Uterus (tissue), 4 donors: ENCODE data around the gene STARD7. TPM values are rescaled to one million over a fixed set of nuclear protein-coding genes. Genes with fewer than 3 reads are reported as not detected.

ENCODE experiments used
- DNase-seq, 2 donors: peaks; one replicate each; pipeline ENCODE4 v3.0.0-alpha.2; 2019 to 2020
- H3K27ac ChIP-seq, 2 donors: fragments of 200-600 bp; sonication (generic); 1 replicate in 1 of 2; 2 replicates in 1 of 2; pipeline ENCODE4 v1.5.1; 2016 to 2018
- H3K27me3 ChIP-seq, 2 donors: fragments of 200-600 bp; sonication (generic); one replicate each; pipeline ENCODE4 v1.5.1; 2018 to 2019; ENCODE audit warnings: control low read depth in 1 of 2
- H3K36me3 ChIP-seq, 2 donors: fragments of 200-600 bp; sonication (generic); one replicate each; pipeline ENCODE4 v1.5.1; 2019; ENCODE audit warnings: control low read depth in 1 of 2
- H3K4me1 ChIP-seq, 2 donors: fragments of 200-600 bp; sonication (generic); one replicate each; pipeline ENCODE4 v1.5.1; 2018 to 2019; ENCODE audit warnings: control low read depth in 1 of 2
- H3K4me3 ChIP-seq, 2 donors: fragments of 200-600 bp; sonication (generic); 1 replicate in 1 of 2; 2 replicates in 1 of 2; pipeline ENCODE4 v1.5.1; 2018 to 2019; ENCODE audit warnings: mild to moderate bottlenecking in 1 of 2
- H3K9me3 ChIP-seq, 2 donors: fragments of 200-600 bp; sonication (generic); one replicate each; pipeline ENCODE4 v1.5.1; 2019; ENCODE audit warnings: control low read depth in 1 of 2
- CTCF ChIP-seq, 4 experiments: fragments of 200-600 bp in 2 of 4; fragments of 450-650 bp in 2 of 4; sonication (generic) in 2 of 4; IDR thresholded peaks; one replicate each; pipeline ENCODE4 v1.5.1; 2016 to 2019; ENCODE audit warnings: antibody characterized with exemption in 4 of 4, mild to moderate bottlenecking in 2 of 4, moderate library complexity in 1 of 4
- POLR2A ChIP-seq, 2 donors: fragments of 450-650 bp; IDR thresholded peaks; one replicate each; pipeline ENCODE4 v1.6.1; 2016; ENCODE audit warnings: antibody characterized with exemption in 2 of 2, mild to moderate bottlenecking in 1 of 2, moderate library complexity in 1 of 2
- intact Hi-C: fragments of 100-400 bp; cut with DNase I; formaldehyde crosslinking; loops from one replicate; pipeline ENCODE4 v1.15.1; 2023; ENCODE audit warnings: low total_unique reads
- total RNA-seq, 4 donors: library from RNA; depleted of rRNA in 3 of 4; stranded (reverse); fragments of >200 nt in 3 of 4; gene quantifications; one replicate each; pipeline versions ENCODE4 v1.1.0 to v1.2.4, GENCODE V29; 2014 to 2023
- donor health status: DM: yes; HTN: yes; CAD: no.

The STARD7 gene
- total RNA-seq, 4 donors from 2014 or later = 53.5 to 128 (median 76.4) TPM

GRCh38 chr2:96218508-96219131 lies 10.0 kb upstream of the STARD7 start:
- no peaks in the 10 kb centered on the region for H3K9me3 ChIP-seq
- no peak overlapping the region for H3K4me3 ChIP-seq
- no peaks in the 10 kb centered on the region for H3K36me3 ChIP-seq
- TF ChIP-seq POLR2A (IDR thresholded peaks at IDR 0.05) (no peak), CTCF (IDR thresholded peaks at IDR 0.05) (no peak)
- no peak overlapping the region for H3K27ac ChIP-seq
- H3K27me3 ChIP-seq = no peaks in the 10 kb centered on the region
- intact Hi-C loops = no loop called here
- DNase-seq = no peak
- no peaks in the 10 kb centered on the region for H3K4me1 ChIP-seq

DNA sequence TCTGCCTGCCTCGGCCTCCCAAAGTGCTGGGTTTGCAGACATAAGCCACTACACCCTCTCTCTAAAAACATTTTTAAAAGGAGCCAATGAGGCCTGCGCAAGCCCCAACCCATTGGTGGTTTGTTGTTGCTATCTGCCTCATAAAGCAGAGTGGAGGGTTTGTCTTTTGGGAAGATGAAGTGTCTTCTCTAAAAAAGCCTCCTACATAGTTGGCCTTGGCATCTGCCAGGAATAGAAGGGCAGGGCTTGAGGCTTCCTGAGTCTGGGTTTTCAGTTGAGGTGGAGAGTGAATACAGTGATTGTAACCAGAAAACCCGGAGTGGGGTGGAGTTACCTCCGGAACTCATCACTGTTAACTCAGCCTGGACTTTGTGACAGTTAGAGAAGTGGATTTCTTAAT lies 5.9 kb upstream of the STARD7 start:
- Histone ChIP-seq H3K27me3 (no peaks in the 10 kb centered on the region), H3K36me3 (no peaks in the 10 kb centered on the region), H3K9me3 (no peaks in the 10 kb centered on the region), H3K4me3 (no peak overlapping the region), H3K27ac (no peak overlapping the region), H3K4me1 (no peaks in the 10 kb centered on the region)
- TF ChIP-seq CTCF (IDR thresholded peaks at IDR 0.05) (no peak), POLR2A (IDR thresholded peaks at IDR 0.05) (no peak)
- intact Hi-C loops = no loop called here
- no peak for DNase-seq

- Histone ChIP-seq H3K27ac (no peak overlapping the region), H3K9me3 (no peaks in the 10 kb centered on the region), H3K4me3 (no peak overlapping the region), H3K36me3 (no peaks in the 10 kb centered on the region), H3K4me1 (no peaks in the 10 kb centered on the region), H3K27me3 (no peaks in the 10 kb centered on the region)
- DNase-seq = no peak
- TF ChIP-seq POLR2A (IDR thresholded peaks at IDR 0.05) = no peak
- intact Hi-C loops = no loop called here
Measured at GRCh38 chr2:96213379-96213778, 4.8 kb upstream of the STARD7 start.

GRCh38 chr2:96212339-96212738 lies 3.7 kb upstream of the STARD7 start:
- DNase-seq = no peak
- Histone ChIP-seq H3K36me3 (no peaks in the 10 kb centered on the region), H3K27ac (no peak overlapping the region), H3K27me3 (no peaks in the 10 kb centered on the region), H3K4me3 (no peak overlapping the region), H3K9me3 (no peaks in the 10 kb centered on the region), H3K4me1 (no peaks in the 10 kb centered on the region)
- intact Hi-C loops = no loop called here
- no peak for TF ChIP-seq POLR2A (IDR thresholded peaks at IDR 0.05)
- no peak for TF ChIP-seq CTCF (IDR thresholded peaks at IDR 0.05)

GRCh38 chr2:96209729-96210085 lies 1.1 kb upstream of the STARD7 start:
- Histone ChIP-seq H3K27me3 (no peaks in the 10 kb centered on the region), H3K27ac (no peak overlapping the region), H3K4me3 (no peak overlapping the region), H3K4me1 (peaks cover 5 to 7% of the 10 kb centered on the region in 2 donors), H3K9me3 (no peaks in the 10 kb centered on the region), H3K36me3 (no peaks in the 10 kb centered on the region)
- intact Hi-C loops = loop anchor here (5.0 kb wide), 1 partner anchor 48 kb away; no protein-coding TSS in a partner anchor
- no peak for DNase-seq
- no peak for TF ChIP-seq CTCF (IDR thresholded peaks at IDR 0.05)
- TF ChIP-seq POLR2A (IDR thresholded peaks at IDR 0.05) = no peak
